ENCODE measurements around the gene DAPK1.

DNA sequence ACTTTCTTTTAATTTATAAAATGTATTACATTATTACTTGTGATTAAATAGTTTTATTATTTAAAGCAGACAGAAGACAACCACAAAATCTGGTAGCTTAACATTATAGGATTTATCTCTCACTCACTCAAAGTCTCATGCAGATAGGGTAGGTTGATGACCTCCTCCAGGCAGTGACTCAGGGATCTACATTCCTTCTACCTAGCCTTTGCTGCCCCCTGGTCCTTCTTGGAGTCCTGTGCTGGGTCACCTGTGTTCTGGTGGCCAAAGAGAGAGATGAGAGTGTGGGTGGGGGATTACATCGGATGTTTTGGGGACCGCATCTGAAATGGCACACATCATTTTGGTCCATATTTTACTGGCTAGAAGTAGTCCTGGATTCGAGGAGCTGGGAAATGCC is 132.6 kb downstream of the DAPK1 start:
- TF ChIP-seq EZH2 (IDR thresholded peaks at IDR 0.05; ENCODE audit: borderline replicate concordance, low read depth, low read length, severe bottlenecking) (no peak), POLR2AphosphoS5 (IDR thresholded peaks at IDR 0.05; ENCODE audit: insufficient read depth, low read depth, low read length) (no peak)
